Gastroesophageal sphincter (tissue), 3 donors: Measurements from ENCODE around the gene SLC39A11.

Experiments used
- CTCF ChIP-seq, 4 experiments: fragments of 200-600 bp in 2 of 4; fragments of 450-650 bp in 2 of 4; sonication (generic) in 1 of 4; IDR thresholded peaks; one replicate each; pipeline ENCODE4 v1.5.1; 2017 to 2019; ENCODE audit warnings: antibody characterized with exemption in 4 of 4, mild to moderate bottlenecking in 2 of 4, moderate library complexity in 2 of 4
- EP300 ChIP-seq: sonication (generic); formaldehyde crosslinking; IDR thresholded peaks from one replicate; pipeline ENCODE4 v1.6.1; 2017; ENCODE audit warnings: antibody characterized with exemption, mild to moderate bottlenecking
- POLR2A ChIP-seq, 2 donors: fragments of 450-650 bp; IDR thresholded peaks; one replicate each; pipeline ENCODE4 v1.6.1; 2017; ENCODE audit warnings: antibody characterized with exemption in 2 of 2, mild to moderate bottlenecking in 2 of 2, moderate library complexity in 1 of 2
- POLR2AphosphoS5 ChIP-seq: sonication (generic); formaldehyde crosslinking; IDR thresholded peaks from one replicate; pipeline ENCODE4 v1.6.1; 2017; ENCODE audit warnings: antibody characterized with exemption

GRCh38 chr17:72934927-72935326, 157.6 kb downstream of the SLC39A11 start:
- TF ChIP-seq CTCF (IDR thresholded peaks at IDR 0.05): no peak
- no peak for TF ChIP-seq EP300
- TF ChIP-seq POLR2AphosphoS5: no peak
- TF ChIP-seq POLR2A (IDR thresholded peaks at IDR 0.05): no peak
